AG10803 (cell line): ENCODE results near the gene AKT1S1.

Source experiments
- DNase-seq: peaks from one replicate; pipeline ENCODE4 v3.0.0; 2010; ENCODE audit warnings: low read depth
- H3K4me3 ChIP-seq: 2 replicates; pipeline ENCODE4 v1.5.1; 2011; ENCODE audit warnings: mild to moderate bottlenecking, low read length, control low read depth
- TF ChIP-seq, protein P1 (sequence below): conservative IDR thresholded peaks from 2 replicates; pipeline ENCODE4 v1.5.1; 2011; ENCODE audit warnings: mild to moderate bottlenecking, low read length, control low read depth, inconsistent platforms

AKT1S1 gene

DNA sequence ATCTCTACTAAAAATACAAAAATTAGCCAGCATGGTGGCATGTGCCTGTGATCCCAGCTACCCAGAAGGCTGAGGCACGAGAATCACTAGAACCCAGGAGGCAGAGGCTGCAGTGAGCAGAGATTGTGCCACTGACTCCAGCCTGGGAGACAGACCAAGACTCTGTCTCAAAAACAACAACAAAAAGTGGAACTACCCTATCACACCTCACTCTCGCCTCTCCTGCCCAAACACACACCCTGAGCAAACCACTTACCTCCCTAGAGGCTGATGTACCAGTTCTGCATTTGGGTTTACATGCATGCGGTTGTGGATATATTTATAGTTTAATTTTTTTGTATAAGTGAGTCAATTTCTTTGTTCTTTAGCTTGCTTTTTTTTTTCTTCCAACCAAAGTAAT, 33.9 kb downstream of the AKT1S1 start:
- no peak overlapping the region for H3K4me3 ChIP-seq
- DNase-seq: no peak
- TF ChIP-seq, protein P1, sequence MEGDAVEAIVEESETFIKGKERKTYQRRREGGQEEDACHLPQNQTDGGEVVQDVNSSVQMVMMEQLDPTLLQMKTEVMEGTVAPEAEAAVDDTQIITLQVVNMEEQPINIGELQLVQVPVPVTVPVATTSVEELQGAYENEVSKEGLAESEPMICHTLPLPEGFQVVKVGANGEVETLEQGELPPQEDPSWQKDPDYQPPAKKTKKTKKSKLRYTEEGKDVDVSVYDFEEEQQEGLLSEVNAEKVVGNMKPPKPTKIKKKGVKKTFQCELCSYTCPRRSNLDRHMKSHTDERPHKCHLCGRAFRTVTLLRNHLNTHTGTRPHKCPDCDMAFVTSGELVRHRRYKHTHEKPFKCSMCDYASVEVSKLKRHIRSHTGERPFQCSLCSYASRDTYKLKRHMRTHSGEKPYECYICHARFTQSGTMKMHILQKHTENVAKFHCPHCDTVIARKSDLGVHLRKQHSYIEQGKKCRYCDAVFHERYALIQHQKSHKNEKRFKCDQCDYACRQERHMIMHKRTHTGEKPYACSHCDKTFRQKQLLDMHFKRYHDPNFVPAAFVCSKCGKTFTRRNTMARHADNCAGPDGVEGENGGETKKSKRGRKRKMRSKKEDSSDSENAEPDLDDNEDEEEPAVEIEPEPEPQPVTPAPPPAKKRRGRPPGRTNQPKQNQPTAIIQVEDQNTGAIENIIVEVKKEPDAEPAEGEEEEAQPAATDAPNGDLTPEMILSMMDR: no peak

DNA sequence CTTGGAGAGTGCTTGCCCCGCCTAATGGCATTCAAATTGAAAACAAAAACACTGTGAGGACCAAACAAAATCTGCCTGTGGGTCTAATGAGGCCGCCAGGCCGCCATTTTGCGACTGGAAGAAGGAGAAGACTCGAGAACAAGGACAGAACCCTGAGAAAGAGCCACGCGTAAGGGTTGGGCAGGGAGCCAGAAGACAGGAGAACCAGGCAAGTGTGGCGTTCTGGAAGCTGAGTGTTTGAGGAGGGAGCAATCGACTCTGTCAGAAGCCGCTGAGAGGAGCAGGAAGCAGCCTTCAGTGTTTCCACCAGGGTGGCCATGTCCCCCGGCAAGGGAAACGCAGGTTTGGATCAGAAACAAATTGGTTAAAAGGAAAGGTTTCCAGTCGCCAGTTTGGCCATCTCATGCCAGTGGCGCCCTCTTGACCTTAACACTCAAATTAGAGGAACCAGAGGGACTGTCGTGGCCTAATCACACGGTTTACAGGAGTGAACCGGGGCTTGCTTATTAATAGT, 36.4 kb downstream of the AKT1S1 start:
- TF ChIP-seq, protein P1: no peak
- DNase-seq: no peak
- no peak overlapping the region for H3K4me3 ChIP-seq

DNA sequence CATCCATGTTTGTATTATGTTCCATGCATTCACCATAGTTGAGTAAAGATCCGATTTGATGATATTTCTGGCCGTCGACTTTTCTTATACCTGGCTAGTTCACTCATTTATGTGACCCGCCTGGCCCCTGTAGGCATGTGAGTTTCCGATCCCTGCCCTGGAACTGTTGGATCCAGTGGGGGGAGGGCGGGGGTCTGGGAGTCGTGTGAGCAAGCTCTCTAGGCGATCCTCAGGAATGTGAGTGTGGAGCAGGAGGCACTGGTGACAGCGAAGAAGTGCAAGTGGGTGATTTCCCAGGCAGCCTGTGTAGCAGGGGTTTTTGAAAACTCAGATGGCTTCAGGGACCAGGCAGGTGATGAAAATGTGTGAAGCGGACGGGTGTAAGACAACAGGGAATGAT, 36.8 kb downstream of the AKT1S1 start:
- TF ChIP-seq, protein P1: no peak
- no peak for DNase-seq
- H3K4me3 ChIP-seq: no peak overlapping the region

DNA sequence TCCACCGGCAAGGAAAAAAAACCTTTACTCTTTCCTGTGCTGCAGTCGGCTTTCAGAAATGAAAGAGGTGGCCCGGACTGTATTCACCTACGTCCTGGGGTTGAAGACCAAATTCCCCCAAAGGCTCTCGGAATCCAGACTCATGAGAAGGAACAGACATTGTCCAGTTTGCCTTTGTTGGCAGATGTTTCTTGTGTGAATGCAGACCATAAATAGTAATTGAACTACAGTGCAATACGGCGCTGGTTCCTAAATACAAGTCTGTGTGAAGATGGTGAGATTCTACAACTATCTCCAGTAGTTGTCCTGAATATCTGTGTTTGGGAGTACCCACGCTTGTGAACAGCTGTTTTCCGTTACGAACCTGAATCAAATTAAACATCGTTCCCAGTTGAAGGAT, 37.4 kb downstream of the AKT1S1 start:
- H3K4me3 ChIP-seq: no peak overlapping the region
- DNase-seq: no peak
- TF ChIP-seq, protein P1: no peak

DNA sequence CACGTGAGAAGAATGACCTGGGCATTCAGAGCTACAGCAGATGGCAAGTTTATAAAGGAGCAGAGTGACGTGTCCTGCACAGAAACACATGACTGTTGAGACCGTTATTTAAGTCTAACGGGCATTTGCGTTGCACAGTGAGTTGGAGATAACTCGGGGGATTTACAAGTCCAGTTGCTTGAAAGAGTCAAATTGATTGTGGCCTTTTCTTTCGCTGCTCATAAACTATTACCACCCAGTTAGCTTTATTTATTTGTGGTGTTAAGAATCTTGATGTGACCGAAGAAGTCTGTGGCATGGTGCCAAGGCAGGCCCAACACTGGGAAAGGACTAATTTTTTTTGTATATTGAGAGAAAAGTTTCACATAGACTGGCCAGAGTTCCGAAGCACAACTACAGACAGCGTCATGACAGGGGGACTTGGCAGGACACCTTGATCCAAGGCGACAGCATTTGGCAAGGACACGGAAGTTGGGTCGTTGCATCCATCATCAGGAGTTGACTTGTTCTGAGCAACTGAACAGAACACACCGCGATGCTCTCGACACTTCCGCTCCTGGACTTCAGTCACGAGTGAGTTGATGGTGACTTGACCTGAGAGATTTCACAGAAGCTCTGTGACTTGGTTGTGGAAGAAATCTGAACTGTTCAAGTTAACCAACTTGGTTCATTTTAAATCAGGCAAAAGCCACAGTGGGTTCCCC, 38.1 kb downstream of the AKT1S1 start:
- DNase-seq: no peak
- TF ChIP-seq, protein P1: no peak
- H3K4me3 ChIP-seq: no peak overlapping the region

DNA sequence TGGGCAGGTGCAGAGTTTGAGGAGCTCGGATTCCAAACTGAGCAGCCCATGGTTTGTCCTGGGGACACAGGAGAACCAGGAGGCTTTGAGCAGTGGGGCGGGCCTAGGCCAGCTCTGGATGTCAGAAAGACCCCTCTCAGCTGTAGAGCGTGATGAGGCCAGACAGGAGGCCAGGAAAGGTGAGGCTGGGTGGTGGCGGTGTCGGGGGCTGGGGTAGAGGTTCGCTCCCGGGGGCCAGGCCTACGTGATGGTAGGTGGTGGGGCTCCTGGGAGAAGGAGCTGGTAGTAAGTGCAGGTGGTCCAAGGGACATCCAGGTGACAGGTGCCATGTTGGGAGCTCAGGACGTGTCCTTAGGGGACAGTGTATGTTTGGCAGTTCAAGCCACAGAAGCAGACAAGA, 39.7 kb downstream of the AKT1S1 start:
- no peak overlapping the region for H3K4me3 ChIP-seq
- no peak for DNase-seq
- TF ChIP-seq, protein P1: no peak

DNA sequence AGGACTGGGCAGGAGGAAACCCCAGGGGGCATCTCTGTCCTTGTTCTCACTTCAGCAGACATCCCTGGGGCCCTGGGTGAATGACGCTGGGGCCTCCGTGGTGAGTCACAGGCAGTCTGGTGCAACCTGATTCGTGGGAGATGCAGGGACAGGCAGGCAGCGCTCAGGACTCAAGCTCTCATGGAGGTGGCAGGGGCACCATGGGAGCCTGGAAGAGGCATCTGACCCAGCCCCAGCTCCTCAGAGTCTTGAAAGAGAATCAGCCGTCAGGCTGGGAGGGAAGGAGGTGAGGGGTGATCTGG, 40.2 kb downstream of the AKT1S1 start:
- TF ChIP-seq, protein P1: no peak
- no peak for DNase-seq
- no peak overlapping the region for H3K4me3 ChIP-seq
